OCI-LY3 (cell line): ENCODE results near the gene VWA7.

ENCODE experiments used
- H2AFZ ChIP-seq: fragments of 200-600, 300-600 bp; shearing (Covaris generic); 2 replicates; pipeline ENCODE4 v1.6.0; 2014; ENCODE audit warnings: antibody characterized with exemption, low read depth, low read length
- H3K27ac ChIP-seq: fragments of 200-600, 300-600 bp; sonication (generic); 2 replicates; pipeline ENCODE4 v1.5.1; 2014; ENCODE audit warnings: mild to moderate bottlenecking, low read length, moderate library complexity, mixed read lengths
- H3K27me3 ChIP-seq: fragments of 200-600, 300-600 bp; sonication (generic); 2 replicates; pipeline ENCODE4 v1.6.1; 2014; ENCODE audit warnings: low read depth, low read length, mixed read lengths
- H3K36me3 ChIP-seq: fragments of 200-600, 300-600 bp; sonication (generic); replicated peaks from 2 replicates; pipeline ENCODE3; 2014; ENCODE audit warnings: low read depth, low read length, mixed read lengths
- H3K4me1 ChIP-seq: fragments of 300-600, 200-600 bp; sonication (generic); 2 replicates; pipeline ENCODE4 v1.6.1; 2014; ENCODE audit warnings: low read length, mixed read lengths
- H3K4me2 ChIP-seq: fragments of 200-600, 300-600 bp; sonication (generic); 2 replicates; pipeline ENCODE4 v1.6.1; 2014; ENCODE audit warnings: low read length, mixed read lengths
- H3K4me3 ChIP-seq: fragments of 300-600, 200-600 bp; sonication (generic); 2 replicates; pipeline ENCODE4 v1.5.1; 2014; ENCODE audit warnings: antibody characterized with exemption, mild to moderate bottlenecking, low read length, moderate library complexity
- H3K79me2 ChIP-seq: fragments of 300-600, 200-600 bp; shearing (Covaris generic); 2 replicates; pipeline ENCODE4 v1.6.1; 2014; ENCODE audit warnings: mild to moderate bottlenecking, low read length, mixed read lengths
- H3K9ac ChIP-seq: fragments of 300-600, 200-600 bp; shearing (Covaris generic); 2 replicates; pipeline ENCODE4 v1.6.0; 2014; ENCODE audit warnings: mild to moderate bottlenecking, low read length, moderate library complexity
- H3K9me3 ChIP-seq: fragments of 200-600, 300-600 bp; shearing (Covaris generic); 2 replicates; pipeline ENCODE4 v1.6.1; 2014; ENCODE audit warnings: low read length, mixed read lengths; ENCODE audit not compliant: insufficient read depth
- H4K20me1 ChIP-seq: fragments of 200-600, 300-600 bp; sonication (generic); 2 replicates; pipeline ENCODE4 v1.6.1; 2016; ENCODE audit warnings: low read length, mixed read lengths; ENCODE audit not compliant: insufficient read depth
- EZH2phosphoT487 ChIP-seq: fragments of 200-600 bp; shearing (Covaris generic); IDR thresholded peaks from 2 replicates; pipeline ENCODE4 v1.6.1; 2018; ENCODE audit warnings: antibody characterized with exemption, mixed run types, low read depth
- TF ChIP-seq, protein P1 (sequence below): fragments of 200-600, 300-600 bp; sonication (generic); IDR thresholded peaks from 2 replicates; pipeline ENCODE4 v1.5.1; 2014; ENCODE audit warnings: antibody characterized with exemption, low read length, low read depth

The VWA7 gene

DNA sequence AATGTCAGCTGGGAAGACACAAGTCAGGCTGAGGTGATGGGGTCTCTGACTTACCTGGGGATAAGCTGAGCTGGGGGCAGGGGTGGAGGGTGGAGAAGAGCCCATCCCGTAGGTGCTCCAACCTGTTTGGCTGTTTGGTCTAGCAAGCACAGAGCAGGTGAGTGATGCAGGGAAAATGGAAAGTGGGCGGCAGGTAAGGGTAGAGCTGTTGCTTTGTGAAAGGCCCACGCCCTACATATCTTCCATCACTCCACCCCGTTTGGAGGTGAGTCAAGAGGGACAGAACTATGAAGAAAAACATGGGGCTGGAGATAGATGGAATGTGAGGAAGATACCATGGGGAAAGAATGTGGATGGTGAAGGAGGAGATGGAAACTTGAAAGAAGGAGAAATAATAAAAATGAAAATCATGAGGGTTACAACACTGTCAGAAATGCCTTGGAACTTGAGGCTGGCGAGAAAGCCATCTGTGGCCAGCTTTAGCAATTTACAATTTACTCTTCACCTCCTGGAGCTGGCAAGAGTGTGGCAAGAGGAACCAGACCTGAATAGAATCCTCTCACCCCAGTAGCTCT, 56.8 kb downstream of the VWA7 start:
- TF ChIP-seq EZH2phosphoT487 = no peak
- no peak overlapping the region for H3K4me2 ChIP-seq
- no peak overlapping the region for H3K27ac ChIP-seq
- no peaks in the 10 kb centered on the region for H3K4me1 ChIP-seq
- no peak overlapping the region for H3K9ac ChIP-seq
- H3K27me3 ChIP-seq = no peaks in the 10 kb centered on the region
- H3K36me3 ChIP-seq = no peaks in the 10 kb centered on the region
- no peaks in the 10 kb centered on the region for H4K20me1 ChIP-seq
- H3K9me3 ChIP-seq = no peaks in the 10 kb centered on the region
- H3K4me3 ChIP-seq = no peak overlapping the region
- H3K79me2 ChIP-seq = no peaks in the 10 kb centered on the region
- H2AFZ ChIP-seq = no peak overlapping the region

DNA sequence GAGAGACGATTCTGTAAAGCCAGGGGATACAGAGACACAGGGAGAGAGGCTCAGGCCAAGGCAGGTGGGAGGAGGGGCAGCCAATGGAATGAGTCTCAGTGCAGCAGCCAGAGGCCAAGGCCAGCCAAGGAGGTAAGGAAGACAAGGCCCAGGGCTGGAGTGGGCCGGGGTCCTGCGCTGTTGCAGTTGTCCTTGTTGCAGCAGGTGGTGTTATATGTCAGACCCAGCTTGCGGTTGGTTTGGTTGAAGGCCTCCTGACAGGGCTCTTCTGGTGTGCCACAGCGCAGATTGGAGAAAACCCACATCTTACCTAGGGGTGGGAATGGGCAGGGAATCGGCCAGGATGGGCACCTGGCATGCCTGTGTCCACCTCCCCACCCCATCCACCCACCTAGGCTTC, 58.1 kb downstream of the VWA7 start:
- TF ChIP-seq, protein P1, sequence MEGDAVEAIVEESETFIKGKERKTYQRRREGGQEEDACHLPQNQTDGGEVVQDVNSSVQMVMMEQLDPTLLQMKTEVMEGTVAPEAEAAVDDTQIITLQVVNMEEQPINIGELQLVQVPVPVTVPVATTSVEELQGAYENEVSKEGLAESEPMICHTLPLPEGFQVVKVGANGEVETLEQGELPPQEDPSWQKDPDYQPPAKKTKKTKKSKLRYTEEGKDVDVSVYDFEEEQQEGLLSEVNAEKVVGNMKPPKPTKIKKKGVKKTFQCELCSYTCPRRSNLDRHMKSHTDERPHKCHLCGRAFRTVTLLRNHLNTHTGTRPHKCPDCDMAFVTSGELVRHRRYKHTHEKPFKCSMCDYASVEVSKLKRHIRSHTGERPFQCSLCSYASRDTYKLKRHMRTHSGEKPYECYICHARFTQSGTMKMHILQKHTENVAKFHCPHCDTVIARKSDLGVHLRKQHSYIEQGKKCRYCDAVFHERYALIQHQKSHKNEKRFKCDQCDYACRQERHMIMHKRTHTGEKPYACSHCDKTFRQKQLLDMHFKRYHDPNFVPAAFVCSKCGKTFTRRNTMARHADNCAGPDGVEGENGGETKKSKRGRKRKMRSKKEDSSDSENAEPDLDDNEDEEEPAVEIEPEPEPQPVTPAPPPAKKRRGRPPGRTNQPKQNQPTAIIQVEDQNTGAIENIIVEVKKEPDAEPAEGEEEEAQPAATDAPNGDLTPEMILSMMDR = no peak
- no peak for TF ChIP-seq EZH2phosphoT487
- Histone ChIP-seq H3K4me1 (no peaks in the 10 kb centered on the region), H3K9ac (no peak overlapping the region), H3K27me3 (no peaks in the 10 kb centered on the region), H3K27ac (no peak overlapping the region), H3K9me3 (no peaks in the 10 kb centered on the region), H4K20me1 (no peaks in the 10 kb centered on the region), H3K79me2 (no peaks in the 10 kb centered on the region), H3K4me2 (no peak overlapping the region), H3K4me3 (no peak overlapping the region), H3K36me3 (no peaks in the 10 kb centered on the region), H2AFZ (no peak overlapping the region)

DNA sequence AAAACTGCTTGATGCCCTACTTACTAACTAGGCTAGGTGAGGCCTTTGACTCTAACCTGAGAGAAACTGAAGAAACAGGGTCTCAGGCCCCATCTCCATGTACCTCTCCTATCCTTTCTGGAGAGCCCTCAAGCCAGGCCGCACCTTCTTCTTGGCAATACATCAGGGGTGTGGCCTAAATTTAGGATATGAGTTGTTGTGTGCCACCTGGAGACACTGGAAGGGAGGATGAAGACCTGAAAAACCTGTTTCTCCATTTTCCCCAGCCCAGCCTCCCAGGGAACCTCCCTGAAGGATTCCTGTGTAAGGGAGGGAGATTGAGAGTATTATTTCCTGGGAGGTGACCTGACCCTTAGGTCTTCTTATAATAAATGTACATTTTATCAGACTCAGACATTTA, 58.9 kb downstream of the VWA7 start:
- H2AFZ ChIP-seq = no peak overlapping the region
- no peaks in the 10 kb centered on the region for H3K27me3 ChIP-seq
- H3K9me3 ChIP-seq = no peaks in the 10 kb centered on the region
- H3K4me3 ChIP-seq = no peak overlapping the region
- H3K79me2 ChIP-seq = no peaks in the 10 kb centered on the region
- no peaks in the 10 kb centered on the region for H3K4me1 ChIP-seq
- H4K20me1 ChIP-seq = no peaks in the 10 kb centered on the region
- no peaks in the 10 kb centered on the region for H3K36me3 ChIP-seq
- no peak overlapping the region for H3K9ac ChIP-seq
- no peak overlapping the region for H3K4me2 ChIP-seq
- TF ChIP-seq EZH2phosphoT487 = no peak
- TF ChIP-seq, protein P1 = no peak
- H3K27ac ChIP-seq = no peak overlapping the region

DNA sequence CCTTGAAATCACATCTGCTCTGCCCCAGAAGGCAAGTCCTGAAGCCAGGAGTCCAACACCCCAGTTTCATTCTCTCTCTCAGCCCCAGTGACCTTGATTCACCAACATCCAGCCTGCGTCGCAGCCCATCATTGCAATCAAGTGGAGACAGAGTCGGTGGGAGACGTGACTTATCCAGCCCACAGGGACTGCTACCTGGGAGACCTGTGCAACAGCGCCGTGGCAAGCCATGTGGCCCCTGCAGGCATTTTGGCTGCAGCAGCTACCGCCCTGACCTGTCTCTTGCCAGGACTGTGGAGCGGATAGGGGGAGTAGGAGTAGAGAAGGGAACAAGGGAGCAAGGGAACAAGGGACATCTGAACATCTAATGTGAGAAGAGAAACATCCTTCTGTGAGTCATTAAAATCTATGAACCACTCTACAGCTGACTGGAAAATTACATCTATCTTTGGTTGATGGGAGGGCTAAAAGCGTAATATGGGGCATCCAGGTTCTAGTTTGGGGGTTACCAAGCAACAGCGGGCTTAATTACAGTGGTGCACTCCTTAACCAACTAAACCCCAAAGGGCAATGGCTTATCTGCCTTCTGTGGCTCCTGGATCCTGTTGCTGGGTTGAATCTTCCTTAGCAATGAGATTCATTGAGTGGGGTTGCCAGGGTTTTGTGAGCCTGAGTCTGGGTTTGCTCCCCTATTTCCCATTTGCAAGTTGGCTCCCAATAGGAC, 59.5 kb downstream of the VWA7 start:
- Histone ChIP-seq H3K4me2 (no peak overlapping the region), H3K4me3 (no peak overlapping the region), H3K36me3 (no peaks in the 10 kb centered on the region), H3K9me3 (no peaks in the 10 kb centered on the region), H3K9ac (no peak overlapping the region), H2AFZ (no peak overlapping the region), H3K27ac (no peak overlapping the region), H3K4me1 (no peaks in the 10 kb centered on the region), H3K79me2 (no peaks in the 10 kb centered on the region), H4K20me1 (no peaks in the 10 kb centered on the region), H3K27me3 (no peaks in the 10 kb centered on the region)
- TF ChIP-seq, protein P1 = peak; percentile 9; the same call in 1 of the 2 replicates
- TF ChIP-seq EZH2phosphoT487 = no peak
